Immature natural killer cell (primary cell): ENCODE results near the gene RNF6. TPM values are rescaled to one million over a fixed set of nuclear protein-coding genes. Genes with fewer than 3 reads are reported as not detected.
"Not testable (repeated sequence)": the region's sequence is repeated elsewhere in the genome, so short reads cannot be mapped to it uniquely, and the experiment has no call there.

ENCODE experiments used
- DNase-seq, 3 donors: peaks; one replicate each; pipeline ENCODE4 v3.0.0; 2022; ENCODE audit warnings: mixed read lengths in 1 of 3
- H3K27ac Mint-ChIP-seq, 6 donors: one replicate each; pipeline ENCODE4 v1.8.0; 2020; ENCODE audit warnings: mixed read lengths in 6 of 6, mild to moderate bottlenecking in 5 of 6, inconsistent platforms in 4 of 6, moderate library complexity in 3 of 6
- H3K27me3 Mint-ChIP-seq, 3 donors: one replicate each; pipeline ENCODE4 v1.8.0; 2020 to 2021; ENCODE audit warnings: low read depth in 3 of 3, mild to moderate bottlenecking in 3 of 3, mixed read lengths in 3 of 3, moderate library complexity in 3 of 3, inconsistent platforms in 1 of 3
- H3K36me3 Mint-ChIP-seq, 3 donors: one replicate each; pipeline ENCODE4 v1.8.0; 2020; ENCODE audit warnings: mixed read lengths in 3 of 3, inconsistent platforms in 2 of 3, mild to moderate bottlenecking in 2 of 3
- H3K4me1 Mint-ChIP-seq, 2 donors: one replicate each; pipeline ENCODE4 v1.8.0; 2020; ENCODE audit warnings: inconsistent platforms in 2 of 2, mild to moderate bottlenecking in 2 of 2, mixed read lengths in 2 of 2, moderate library complexity in 1 of 2
- H3K4me3 Mint-ChIP-seq, 5 donors: one replicate each; pipeline ENCODE4 v1.8.0; 2020; ENCODE audit warnings: mild to moderate bottlenecking in 5 of 5, mixed read lengths in 5 of 5, inconsistent platforms in 3 of 5, moderate library complexity in 3 of 5
- H3K9me3 Mint-ChIP-seq, 6 donors: one replicate each; pipeline ENCODE4 v1.8.0; 2020; ENCODE audit warnings: mild to moderate bottlenecking in 6 of 6, mixed read lengths in 6 of 6, inconsistent platforms in 4 of 6, moderate library complexity in 3 of 6
- polyA plus RNA-seq, 3 donors: library from polyadenylated mRNA; unstranded; fragments of 300-500 nt; fragmentation: Illumina TruSeq; gene quantifications; one replicate each; pipeline ENCODE4 v1.2.3, GENCODE V29; 2021

RNF6 gene
- polyA plus RNA-seq: 10 to 100 TPM; 23.0 to 53.1 (median 31.2) TPM

- peak within 1 kb of the TSS; percentile 91 to 100 (median 99) for H3K27ac Mint-ChIP-seq
- no peaks in the 10 kb centered on the region for H3K9me3 Mint-ChIP-seq
- H3K4me1 Mint-ChIP-seq: peaks cover 37 to 59% of the 10 kb centered on the region in 2 donors
- peaks cover 0 to 26% (median 19%) of the 10 kb centered on the region in 3 donors for H3K36me3 Mint-ChIP-seq
- peak within 1 kb of the TSS; percentile 95 to 100 (median 100) for H3K4me3 Mint-ChIP-seq
- peaks cover 9 to 13% (median 12%) of the 10 kb centered on the region in 3 donors for H3K27me3 Mint-ChIP-seq
- DNase-seq: peak; percentile 89 to 92 (median 92)
These were observed at the start of gene RNF6 for GRCh38 chr13:26221721-26222519. TSS of gene RNF6 (minus strand) at chr13:26222314. CDS start at chr13:26219649, 2,665 bp downstream.

- H3K27me3 Mint-ChIP-seq: no peaks in the 10 kb centered on the region
- H3K4me1 Mint-ChIP-seq: peaks cover 23 to 41% of the 10 kb centered on the region in 2 donors
- no peak for DNase-seq
- no peaks in the 10 kb centered on the region for H3K36me3 Mint-ChIP-seq
- no peaks in the 10 kb centered on the region for H3K9me3 Mint-ChIP-seq
- H3K27ac Mint-ChIP-seq: no peak overlapping the region
- H3K4me3 Mint-ChIP-seq: no peak overlapping the region
These were observed 48.6 kb upstream of the RNF6 start for GRCh38 chr13:26270707-26271106.

GRCh38 chr13:26266311-26266710 is 44.2 kb upstream of the RNF6 start:
- H3K4me3 Mint-ChIP-seq: no peak overlapping the region

GRCh38 chr13:26262156-26262555 is 40.0 kb upstream of the RNF6 start:
- peaks cover 13 to 42% of the 10 kb centered on the region in 2 donors for H3K4me1 Mint-ChIP-seq

More at GRCh38 chr13:26266311-26266710, 44.2 kb upstream of the RNF6 start:
- Mint-ChIP-seq H3K4me1 (peaks cover 24 to 48% of the 10 kb centered on the region in 2 donors), H3K9me3 (no peaks in the 10 kb centered on the region), H3K36me3 (no peaks in the 10 kb centered on the region), H3K27me3 (no peaks in the 10 kb centered on the region), H3K27ac (peak overlapping the region in 1 of 6 donors; percentile 63)
- no peak for DNase-seq

DNA sequence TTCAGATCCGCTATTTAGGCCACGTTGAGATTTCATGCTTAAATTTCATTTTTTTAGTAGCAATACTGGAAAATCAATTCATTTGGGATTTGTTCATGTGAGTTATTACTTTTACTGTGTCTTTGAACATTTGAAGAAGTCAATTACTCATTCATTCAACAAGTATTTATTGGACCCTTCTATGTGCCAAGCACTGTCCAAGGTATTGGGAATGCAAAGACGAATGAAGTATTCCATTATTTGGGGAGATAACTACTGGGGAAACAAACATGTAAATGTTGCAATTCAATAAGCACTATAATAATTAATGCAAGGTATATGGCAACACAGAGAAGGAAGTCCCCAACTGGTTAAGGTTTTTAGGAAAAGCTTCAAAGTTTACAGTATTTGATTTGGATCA is 37.5 kb upstream of the RNF6 start:
- Mint-ChIP-seq H3K36me3 (no peaks in the 10 kb centered on the region), H3K4me3 (no peak overlapping the region), H3K27me3 (peaks cover 0 to 5% (median 2%) of the 10 kb centered on the region in 3 donors), H3K27ac (no peak overlapping the region), H3K4me1 (peaks cover 18 to 49% of the 10 kb centered on the region in 2 donors), H3K9me3 (no peaks in the 10 kb centered on the region)
- no peak for DNase-seq

More at GRCh38 chr13:26262156-26262555, 40.0 kb upstream of the RNF6 start:
- Mint-ChIP-seq H3K27me3 (no peaks in the 10 kb centered on the region), H3K4me3 (no peak overlapping the region), H3K36me3 (no peaks in the 10 kb centered on the region), H3K9me3 (no peaks in the 10 kb centered on the region), H3K27ac (peak overlapping the region in 1 of 6 donors; percentile 31)
- DNase-seq: no peak

- H3K4me1 Mint-ChIP-seq: peaks cover 21 to 60% of the 10 kb centered on the region in 2 donors
- H3K27ac Mint-ChIP-seq: no peak overlapping the region
- no peaks in the 10 kb centered on the region for H3K36me3 Mint-ChIP-seq
- H3K27me3 Mint-ChIP-seq: peaks cover 0 to 12% (median 5%) of the 10 kb centered on the region in 3 donors
- no peak overlapping the region for H3K4me3 Mint-ChIP-seq
- no peak for DNase-seq
- H3K9me3 Mint-ChIP-seq: no peaks in the 10 kb centered on the region
These were observed 34.9 kb upstream of the RNF6 start for GRCh38 chr13:26257049-26257448.

DNA sequence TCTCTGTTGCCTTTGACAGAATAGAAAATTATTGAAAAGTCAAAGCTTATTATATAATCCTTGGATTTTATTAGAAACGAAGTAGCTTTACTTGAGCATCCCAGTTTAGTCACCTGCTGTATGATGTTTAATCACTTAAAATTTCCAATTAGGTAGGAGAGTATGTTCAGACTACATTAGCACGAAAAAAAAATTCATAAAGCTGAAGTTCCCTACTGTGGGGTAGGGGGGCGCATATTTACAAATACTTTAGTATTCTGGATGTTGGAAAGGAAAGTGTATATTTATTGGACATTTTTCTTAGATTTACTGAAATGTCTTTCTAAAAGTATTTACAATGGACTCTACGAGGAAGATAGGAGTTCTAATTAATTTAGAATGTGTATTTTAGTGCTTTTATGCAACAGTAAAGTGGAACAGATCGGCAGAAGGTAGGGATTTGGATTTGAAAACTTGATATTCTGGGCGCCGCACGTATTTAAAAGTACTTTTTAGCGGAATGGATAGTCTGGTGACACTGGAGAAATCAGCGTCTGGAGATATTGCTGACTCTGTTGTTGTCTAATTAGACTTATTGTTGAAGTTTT is 33.7 kb upstream of the RNF6 start:
- H3K27ac Mint-ChIP-seq: peak overlapping the region in 1 of 6 donors; percentile 76
- no peaks in the 10 kb centered on the region for H3K9me3 Mint-ChIP-seq

GRCh38 chr13:26255115-26255514 is 33.0 kb upstream of the RNF6 start:
- Mint-ChIP-seq H3K4me1 (peaks cover 19 to 49% of the 10 kb centered on the region in 2 donors), H3K9me3 (no peaks in the 10 kb centered on the region), H3K36me3 (no peaks in the 10 kb centered on the region), H3K4me3 (peak overlapping the region; percentile 83 to 93 (median 91)), H3K27me3 (peaks cover 0 to 12% (median 7%) of the 10 kb centered on the region in 3 donors), H3K27ac (peak overlapping the region; percentile 76 to 92 (median 90))
- no peak for DNase-seq

More for the DNA sequence above, 33.7 kb upstream of the RNF6 start:
- H3K27me3 Mint-ChIP-seq: peaks cover 0 to 12% (median 6%) of the 10 kb centered on the region in 3 donors
- peak overlapping the region in 4 of 5 donors; percentile 23 to 93 (median 87) for H3K4me3 Mint-ChIP-seq
- H3K36me3 Mint-ChIP-seq: no peaks in the 10 kb centered on the region
- H3K4me1 Mint-ChIP-seq: peaks cover 19 to 50% of the 10 kb centered on the region in 2 donors
- no peak for DNase-seq

DNA sequence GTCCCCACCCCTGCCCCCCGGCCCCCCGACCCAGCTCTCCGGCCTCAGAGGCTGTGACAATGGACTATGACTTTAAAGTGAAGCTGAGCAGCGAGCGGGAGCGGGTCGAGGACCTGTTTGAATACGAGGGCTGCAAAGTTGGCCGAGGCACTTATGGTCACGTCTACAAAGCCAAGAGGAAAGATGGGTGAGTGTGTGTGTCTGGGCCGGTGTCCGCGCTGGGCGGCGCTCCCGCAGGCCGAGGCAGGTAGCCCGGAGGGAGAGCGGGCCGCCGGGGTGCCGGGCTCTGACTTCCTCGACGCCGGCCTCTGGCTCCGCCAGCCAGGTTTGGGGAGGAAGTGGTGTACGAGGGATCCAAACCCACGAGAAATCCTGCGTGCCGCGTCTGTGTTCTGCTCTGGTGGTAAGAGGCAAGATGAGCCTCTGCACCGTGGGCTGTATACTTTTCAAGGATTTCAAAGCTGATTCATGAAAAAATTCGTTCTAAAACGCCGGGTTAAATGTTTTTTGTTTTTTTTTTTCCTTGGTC is 32.5 kb upstream of the RNF6 start:
- peak overlapping the region; percentile 83 to 93 (median 91) for H3K4me3 Mint-ChIP-seq
- peaks cover 19 to 49% of the 10 kb centered on the region in 2 donors for H3K4me1 Mint-ChIP-seq
- peak; percentile 58 to 64 (median 61) for DNase-seq
- H3K36me3 Mint-ChIP-seq: no peaks in the 10 kb centered on the region
- H3K27me3 Mint-ChIP-seq: peaks cover 0 to 12% (median 7%) of the 10 kb centered on the region in 3 donors
- H3K27ac Mint-ChIP-seq: peak overlapping the region; percentile 76 to 92 (median 90)
- no peaks in the 10 kb centered on the region for H3K9me3 Mint-ChIP-seq

DNA sequence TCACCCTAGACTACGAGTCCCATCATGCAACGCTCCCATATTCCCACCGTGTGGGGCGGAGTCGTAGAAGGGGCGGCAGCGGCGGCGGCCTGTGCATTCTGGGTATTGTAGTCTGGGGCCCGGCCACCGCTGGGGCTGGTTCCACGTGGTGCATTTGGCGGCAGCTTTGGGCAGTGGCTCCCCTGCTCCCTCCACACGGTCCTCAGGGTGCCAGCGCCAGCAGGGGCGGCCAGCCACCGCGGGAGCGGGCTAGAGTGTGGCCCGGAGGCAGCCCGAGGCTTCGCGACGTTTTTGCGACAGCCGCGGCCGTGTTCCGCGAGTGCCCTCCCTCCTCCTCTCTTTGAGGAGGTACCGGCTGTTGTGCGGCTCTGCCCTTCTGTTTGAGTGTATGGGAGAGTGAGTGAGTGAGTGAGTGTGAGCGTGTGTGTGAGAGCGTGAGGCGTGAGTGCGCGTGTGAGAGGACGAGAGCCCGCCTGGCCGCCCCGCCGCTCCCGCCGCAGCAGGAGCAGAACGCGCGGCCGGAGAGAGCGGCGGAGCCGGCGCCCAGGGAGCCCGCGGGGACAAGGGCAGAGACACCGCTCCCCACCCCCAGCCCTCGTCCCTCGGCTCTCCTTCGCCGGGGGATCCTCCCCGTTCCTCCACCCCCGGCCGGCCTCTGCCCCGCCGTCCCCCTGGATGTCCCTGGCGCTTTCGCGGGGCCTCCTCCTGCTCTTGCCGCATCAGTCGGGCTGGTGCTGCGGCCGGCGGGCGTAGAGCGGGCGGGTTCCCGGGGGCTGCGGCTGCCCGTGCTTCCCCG is 31.9 kb upstream of the RNF6 start, which contains the start of gene CDK8:
Gene CDK8 (plus strand): TSS at position 343 of the 796 bp plus-strand sequence. CDS start 513 bp downstream, outside the sequence.
- H3K4me3 Mint-ChIP-seq: peak within 1 kb of the TSS; percentile 91 to 98 (median 91)
- peak; percentile 89 to 90 (median 89) for DNase-seq
- peak within 1 kb of the TSS; percentile 90 to 97 (median 94) for H3K27ac Mint-ChIP-seq
- H3K27me3 Mint-ChIP-seq: peaks cover 0 to 12% (median 7%) of the 10 kb centered on the region in 3 donors
- H3K36me3 Mint-ChIP-seq: no peaks in the 10 kb centered on the region
- H3K9me3 Mint-ChIP-seq: no peaks in the 10 kb centered on the region
- H3K4me1 Mint-ChIP-seq: peaks cover 19 to 49% of the 10 kb centered on the region in 2 donors

DNA sequence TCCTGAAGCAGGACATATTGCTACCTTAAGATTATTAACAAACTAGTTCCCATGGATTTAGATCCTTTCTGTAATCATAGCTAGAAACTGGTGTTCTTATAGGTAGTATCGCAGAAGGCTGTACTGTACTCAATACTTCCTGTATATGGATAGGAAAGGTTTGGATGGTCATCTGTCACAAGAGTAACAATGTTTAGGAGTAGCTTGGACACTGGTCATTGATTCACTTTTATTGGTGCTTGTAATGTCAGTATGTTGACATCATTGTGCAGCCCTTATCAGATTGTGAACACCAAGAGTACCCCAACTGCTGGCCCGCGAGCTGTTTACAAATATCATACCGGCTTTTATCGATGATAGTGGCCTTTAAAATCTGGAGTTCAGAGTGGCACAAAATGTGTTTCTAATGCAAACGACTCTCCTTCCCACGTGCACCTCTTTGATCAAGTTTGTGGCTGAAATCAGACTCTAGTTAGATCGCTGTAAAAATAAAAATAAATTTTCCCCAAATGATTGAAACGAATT is 31.2 kb upstream of the RNF6 start:
- H3K4me1 Mint-ChIP-seq: peaks cover 19 to 49% of the 10 kb centered on the region in 2 donors
- peak overlapping the region; percentile 91 to 98 (median 91) for H3K4me3 Mint-ChIP-seq
- H3K27me3 Mint-ChIP-seq: peaks cover 0 to 12% (median 7%) of the 10 kb centered on the region in 3 donors
- no peaks in the 10 kb centered on the region for H3K9me3 Mint-ChIP-seq
- no peak for DNase-seq
- H3K36me3 Mint-ChIP-seq: no peaks in the 10 kb centered on the region
- H3K27ac Mint-ChIP-seq: peak overlapping the region; percentile 87 to 97 (median 94)

DNA sequence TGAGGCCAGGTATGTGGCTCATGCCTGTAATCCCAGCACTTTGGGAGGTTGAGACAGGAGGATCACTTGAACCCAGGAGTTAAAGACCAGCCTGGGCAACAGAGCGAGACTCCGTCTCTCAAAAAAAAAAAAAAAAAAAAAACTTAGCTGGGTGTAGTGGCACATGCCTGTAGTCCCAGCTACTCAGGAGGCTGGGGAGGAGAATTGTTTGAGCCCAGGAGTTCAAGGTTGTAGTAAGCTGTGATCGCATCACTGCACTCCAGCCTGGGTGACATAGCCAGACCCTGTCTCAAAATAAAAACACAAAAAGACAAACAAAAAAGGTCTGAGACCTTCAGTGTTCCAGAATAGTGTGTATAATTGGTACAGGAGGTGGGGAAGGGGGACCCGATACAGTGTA is 29.9 kb upstream of the RNF6 start:
- H3K27me3 Mint-ChIP-seq: peaks cover 0 to 13% (median 8%) of the 10 kb centered on the region in 3 donors

GRCh38 chr13:26249551-26249950 is 27.4 kb upstream of the RNF6 start:
- H3K36me3 Mint-ChIP-seq: no peaks in the 10 kb centered on the region
- no peak overlapping the region for H3K4me3 Mint-ChIP-seq
- no peak for DNase-seq
- peaks cover 0 to 9% (median 6%) of the 10 kb centered on the region in 3 donors for H3K27me3 Mint-ChIP-seq
- peaks cover 3 to 17% of the 10 kb centered on the region in 2 donors for H3K4me1 Mint-ChIP-seq
- H3K9me3 Mint-ChIP-seq: no peaks in the 10 kb centered on the region
- H3K27ac Mint-ChIP-seq: no peak overlapping the region

More for the DNA sequence above, 29.9 kb upstream of the RNF6 start:
- H3K9me3 Mint-ChIP-seq, H3K4me3 Mint-ChIP-seq, H3K36me3 Mint-ChIP-seq, DNase-seq, H3K27ac Mint-ChIP-seq: not testable (repeated sequence)
- peaks cover 19 to 42% of the 10 kb centered on the region in 2 donors for H3K4me1 Mint-ChIP-seq
